Measurements from ENCODE around the gene EFHC2.

DNA sequence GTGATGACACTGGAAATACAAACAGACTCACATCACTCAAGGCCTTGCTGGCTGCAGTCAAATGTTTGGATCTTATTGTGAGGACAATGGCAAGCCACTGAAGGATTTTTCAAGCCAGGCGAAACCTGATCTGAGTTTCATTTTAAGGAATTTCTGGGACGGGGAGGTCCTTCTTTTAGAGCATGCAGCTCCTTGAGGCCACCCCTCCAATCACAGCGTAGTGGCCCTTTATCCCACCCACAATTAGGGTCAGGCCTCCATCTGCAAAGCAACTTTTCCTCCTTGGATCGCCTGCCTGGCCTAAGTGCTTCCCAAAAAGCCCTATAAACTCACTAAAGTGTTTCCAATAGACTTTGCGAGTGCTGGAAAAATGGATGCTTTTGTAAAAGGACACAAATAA is 115.5 kb downstream of the EFHC2 start:
- TF ChIP-seq CTCF (conservative IDR thresholded peaks at IDR 0.05 in 1 of 2, IDR thresholded peaks at IDR 0.05 in 1 of 2; ENCODE audit: low read depth in 1 of 2, low read length in 2 of 2) (no peak), EZH2 (IDR thresholded peaks at IDR 0.05; ENCODE audit: low read length, missing control alignments) (no peak)
